D721Med (cell line): ENCODE data around the gene COQ10B.
A peak's percentile ranks its signal among the peaks of the same experiment; 100 is the strongest.

Source experiments
- DNase-seq: peaks from one replicate; pipeline ENCODE4 v3.0.0; 2011; ENCODE audit warnings: low spot score; ENCODE audit not compliant: insufficient read length
- FAIRE-seq: peaks from 2 replicates; lab custom pipeline; 2011; peaks lifted over from hg19 to GRCh38; lab: Jason Lieb, UNC
- CTCF ChIP-seq: IDR thresholded peaks from 2 replicates; pipeline ENCODE4 v1.5.1; 2012; ENCODE audit warnings: mild to moderate bottlenecking, control low read depth; ENCODE audit not compliant: insufficient read depth; ENCODE audit errors: missing control alignments

Gene COQ10B

GRCh38 chr2:197496695-197497094, 43.3 kb downstream of the COQ10B start:
- TF ChIP-seq CTCF, result no peak
- FAIRE-seq (no peak), DNase-seq (no peak)

GRCh38 chr2:197497326-197497725, 44.0 kb downstream of the COQ10B start:
- TF ChIP-seq CTCF, result no peak
- no peak for FAIRE-seq
- no peak for DNase-seq

- no peak for FAIRE-seq
- DNase-seq, result no peak
- TF ChIP-seq CTCF, result no peak
These were observed 45.0 kb downstream of the COQ10B start for GRCh38 chr2:197498235-197498936.

GRCh38 chr2:197498937-197499593, 45.7 kb downstream of the COQ10B start:
- DNase-seq (no peak), FAIRE-seq (no peak)
- no peak for TF ChIP-seq CTCF

- FAIRE-seq (no peak), DNase-seq (peak; percentile 78)
- TF ChIP-seq CTCF, result no peak
These were observed 46.5 kb downstream of the COQ10B start, which contains the start of the genes HSPD1 and HSPE1 for GRCh38 chr2:197499594-197500502. Gene HSPD1 (minus strand): TSS chr2:197499840. CDS start chr2:197498848, 992 bp downstream. Gene HSPE1 (plus strand): TSS chr2:197500379. CDS start chr2:197500437, 58 bp downstream.

GRCh38 chr2:197500503-197501131, 47.3 kb downstream of the COQ10B start:
- DNase-seq, result no peak
- no peak for TF ChIP-seq CTCF
- FAIRE-seq, result no peak
